K562 (cell line): ENCODE data around the gene EPHB1. TPM values are rescaled to one million over a fixed set of nuclear protein-coding genes. Genes with fewer than 3 reads are reported as not detected.

Experiments
- ATAC-seq: fragments of 200-7000 bp; cut with Tn5 transposase; 3 replicates; pipeline ENCODE4 v1.9.1; 2020; ENCODE audit warnings: moderate library complexity
- BruUV-seq: library from RNA; stranded (reverse); fragments of 400-500 nt; replicated peaks from 2 replicates; lab custom pipeline; 2021; lab: Mats Ljungman, UMichigan
- CTCF ChIA-PET: fragments of 300-600 bp; formaldehyde crosslinking; extraction: SDS; loops from one replicate; lab custom pipeline; 2021; ENCODE audit warnings: low intra/inter-chr PET ratio; lab: Yijun Ruan, JAX
- POLR2A ChIA-PET: fragments of 300-600, 350-650 bp; sonication (Branson Sonifier 250); formaldehyde crosslinking; extraction: SDS; loops from one replicate; lab custom pipeline; 2021; ENCODE audit warnings: antibody characterized with exemption, inconsistent platforms; lab: Yijun Ruan, JAX
- DNase-seq, 4 experiments: peaks; one replicate each; pipeline versions ENCODE4 v3.0.0 to v3.0.0-alpha.2; 2011 to 2018; ENCODE audit warnings: low spot score in 3 of 4, mixed read lengths in 3 of 4; ENCODE audit errors: extremely low read depth in 1 of 4
- FAIRE-seq: peaks from 2 replicates; lab custom pipeline; 2011; peaks lifted over from hg19 to GRCh38; lab: Jason Lieb, UNC
- H2AFZ ChIP-seq: 2 replicates; pipeline ENCODE4 v1.6.0; 2011; ENCODE audit warnings: low read depth, low read length, control low read depth, inconsistent platforms
- H3K27ac ChIP-seq: fragments of 200-600 bp; 3 replicates; pipeline ENCODE4 v1.8.0; 2011; ENCODE audit warnings: low read depth, mild to moderate bottlenecking, control low read depth, inconsistent platforms, low read length, moderate library complexity, mixed read lengths; ENCODE audit errors: extremely low read depth
- H3K27me3 ChIP-seq, 2 experiments: fragments of 300-600 bp in 1 of 2; 2 replicates in 1 of 2; 3 replicates in 1 of 2; pipeline versions ENCODE4 v1.6.0 to v1.8.0; 2011; ENCODE audit warnings: inconsistent platforms in 2 of 2, low read length in 2 of 2, mild to moderate bottlenecking in 1 of 2, mixed read lengths in 1 of 2, moderate library complexity in 1 of 2; ENCODE audit not compliant: control insufficient read depth in 2 of 2, insufficient read depth in 2 of 2
- H3K36me3 ChIP-seq: fragments of 300-600 bp; 3 replicates; pipeline ENCODE4 v1.8.0; 2011; ENCODE audit warnings: mild to moderate bottlenecking, low read length, inconsistent platforms; ENCODE audit not compliant: control insufficient read depth, insufficient read depth
- H3K4me1 ChIP-seq, 2 experiments: fragments of 200-600 bp in 1 of 2; replicated peaks in 1 of 2; 2 replicates in 1 of 2; 3 replicates in 1 of 2; pipeline versions ENCODE4 v1.5.1 to v1.8.0; 2011; ENCODE audit warnings: inconsistent platforms in 2 of 2, low read length in 2 of 2, mild to moderate bottlenecking in 1 of 2, mixed read lengths in 1 of 2, moderate library complexity in 1 of 2; ENCODE audit not compliant: control insufficient read depth in 2 of 2, insufficient read depth in 2 of 2
- H3K4me2 ChIP-seq: 2 replicates; pipeline ENCODE4 v1.6.1; 2011; ENCODE audit warnings: low read length, control low read depth, inconsistent platforms, mixed read lengths; ENCODE audit not compliant: insufficient read depth
- H3K4me3 ChIP-seq: fragments of 200-600 bp; sonication (generic), shearing (Covaris generic); 2 replicates; pipeline ENCODE4 v1.5.1; 2016; ENCODE audit warnings: control low read depth, inconsistent platforms
- H3K79me2 ChIP-seq: fragments of 200-600 bp; 3 replicates; pipeline ENCODE4 v1.8.0; 2011; ENCODE audit warnings: low read length, inconsistent platforms; ENCODE audit not compliant: control insufficient read depth, insufficient read depth
- H3K9ac ChIP-seq, 2 experiments: 2 replicates each; pipeline versions ENCODE4 v1.6.0 to v1.6.1; 2011; ENCODE audit warnings: low read depth in 2 of 2, low read length in 2 of 2, control low read depth in 1 of 2, inconsistent platforms in 1 of 2, mild to moderate bottlenecking in 1 of 2, mixed read lengths in 1 of 2; ENCODE audit not compliant: insufficient read depth in 1 of 2
- H3K9me1 ChIP-seq: one replicate; pipeline ENCODE4 v1.6.0; 2011; ENCODE audit warnings: inconsistent platforms, mild to moderate bottlenecking, low read length, moderate library complexity; ENCODE audit not compliant: control insufficient read depth, insufficient read depth
- H3K9me3 ChIP-seq: replicated peaks from 2 replicates; pipeline ENCODE4 v1.5.1; 2011; ENCODE audit warnings: low read depth, low read length, inconsistent platforms; ENCODE audit not compliant: control insufficient read depth, insufficient read depth
- H4K20me1 ChIP-seq: replicated peaks from 2 replicates; pipeline ENCODE4 v1.6.1; 2011; ENCODE audit warnings: low read length, inconsistent platforms, mixed read lengths; ENCODE audit not compliant: control insufficient read depth, insufficient read depth
- ARID3A ChIP-seq: IDR thresholded peaks from 2 replicates; pipeline ENCODE4 v1.6.1; 2012; ENCODE audit warnings: low read depth, low read length, improper control_type of control experiment, borderline replicate concordance
- CBX3 ChIP-seq, 2 experiments: IDR thresholded peaks; 1 replicate in 1 of 2; 2 replicates in 1 of 2; pipeline ENCODE4 v1.6.1; 2012; ENCODE audit warnings: inconsistent platforms in 2 of 2, low read length in 2 of 2, borderline replicate concordance in 1 of 2, control low read depth in 1 of 2
- NELFE ChIP-seq: IDR thresholded peaks from 2 replicates; pipeline ENCODE4 v1.6.1; 2011; ENCODE audit warnings: mild to moderate bottlenecking; ENCODE audit not compliant: insufficient read depth, insufficient read length
- SMC3 ChIP-seq: conservative IDR thresholded peaks from 2 replicates; pipeline ENCODE4 v1.6.1; 2011; ENCODE audit warnings: low read depth, low read length, improper control_type of control experiment; ENCODE audit not compliant: insufficient read depth
- ZBTB9 ChIP-seq: fragments of 450-650 bp; formaldehyde crosslinking; IDR thresholded peaks from 2 replicates; pipeline ENCODE4 v1.4.0; 2020; ENCODE audit warnings: mild to moderate bottlenecking, moderate library complexity
- WGBS: fragments of 100-300 bp; shearing (Covaris generic); methylation state at CpG from one replicate; pipeline ENCODE4 v1.1.6; 2016; ENCODE audit warnings: low coverage, mixed read lengths; ENCODE audit not compliant: insufficient coverage; ENCODE audit errors: missing lambda C conversion rate; 5-methylcytosine and 5-hydroxymethylcytosine counted together
- in situ Hi-C: fragments of 300-500 bp; cut with MboI; formaldehyde crosslinking; loops from 4 replicates; pipeline ENCODE4 v1.15.0; 2018; ENCODE audit warnings: inconsistent platforms, mixed read lengths
- intact Hi-C: fragments of 100-400 bp; cut with micrococcal nuclease; formaldehyde crosslinking; loops from 2 replicates; pipeline ENCODE4 v1.14.2; 2022
- polyA plus RNA-seq, 8 experiments: library from polyadenylated mRNA; depleted of rRNA in 4 of 8; stranded (reverse) in 5 of 8; unstranded in 3 of 8; fragments of >200 nt; fragmentation: Nextera tagmentation in 2 of 8; fragmentation: Illumina TruSeq in 1 of 8; extraction: Ambion mirVana in 2 of 8; extraction: Trizol in 1 of 8; gene quantifications; 2 replicates each; pipeline versions ENCODE4 v1.2.1 to v1.2.3, GENCODE V29; 2011 to 2014; ENCODE audit warnings: inconsistent platforms in 1 of 8, missing spikeins in 1 of 8
- total RNA-seq, 7 experiments: library from RNA; depleted of rRNA in 6 of 7; stranded (reverse); fragments of >200 nt in 6 of 7; fragmentation: Illumina TruSeq in 2 of 7; extraction: Trizol in 2 of 7; gene quantifications; 2 replicates each; pipeline versions ENCODE4 v1.2.1 to v1.2.3, GENCODE V29; 2011 to 2021; ENCODE audit warnings: low replicate concordance in 1 of 7

EPHB1 gene
- total and polyA plus RNA-seq, 9 of the 15 experiments (the other 6 are each of a cell fraction or from before 2014, with no cell fraction given): 0.29 TPM; not detected in 8

- no peak for TF ChIP-seq CBX3 (IDR thresholded peaks at IDR 0.05; ENCODE audit: borderline replicate concordance in 1 of 2, low read length in 2 of 2)
- TF ChIP-seq, all 486 proteins: peak for 0
Measured at GRCh38 chr3:134755821-134756220, 39.2 kb upstream of the EPHB1 start (continued).

- H3K9ac ChIP-seq: no peak overlapping the region
- no peak overlapping the region for H3K4me3 ChIP-seq
- H4K20me1 ChIP-seq: no peaks in the 10 kb centered on the region
- no peak for DNase-seq
- in situ Hi-C loops: no loop called here
- no peak overlapping the region for H3K4me2 ChIP-seq
- H3K27me3 ChIP-seq: peaks cover 0 to 4% of the 10 kb centered on the region in 2 experiments; a peak in 1 of 5 replicates
- H3K9me1 ChIP-seq: no peaks in the 10 kb centered on the region
- no peaks in the 10 kb centered on the region for H3K79me2 ChIP-seq
- no peak for TF ChIP-seq NELFE
- no peak for TF ChIP-seq SMC3
- no peak for TF ChIP-seq ZBTB9
- TF ChIP-seq ARID3A: no peak
- TF ChIP-seq, all 486 proteins: peak for 0
- FAIRE-seq (no peak), ATAC-seq (no peak)
- Histone ChIP-seq H3K4me1 (no peaks in the 10 kb centered on the region), H3K27ac (no peak overlapping the region), H2AFZ (no peak overlapping the region), H3K36me3 (no peaks in the 10 kb centered on the region), H3K9me3 (no peaks in the 10 kb centered on the region)
- BruUV-seq: no TSS peak
- POLR2A ChIA-PET: no interaction called here
- 0% methylated on average over 2 of the region's 3 CpGs for WGBS
- intact Hi-C loops: loop anchor here (5.0 kb wide), 1 partner anchor 155 kb away; no protein-coding TSS in a partner anchor
- CTCF ChIA-PET: no interaction called here
Measured at GRCh38 chr3:134757549-134758069, 37.5 kb upstream of the EPHB1 start.
